Natural killer cell treated with Interleukin-12 subunit alpha and Interleukin-12 subunit beta and Interleukin-15 and Interleukin-18, amount 100 ng/mL, for 72 hours (primary cell): Measurements from ENCODE around the gene HTATIP2. TPM values are rescaled to one million over a fixed set of nuclear protein-coding genes. Genes with fewer than 3 reads are reported as not detected.

ENCODE experiments used
- total RNA-seq, 2 donors: library from RNA; stranded (reverse); gene quantifications; one replicate each; pipeline ENCODE4 v1.2.3, GENCODE V29; 2022

The HTATIP2 gene
- total RNA-seq, 2 donors from 2014 or later, result 25.7 to 27.7 TPM

Other genes with a start within 250 kb of the HTATIP2 start
- not detected for gene DBX1, start 203.2 kb upstream of the HTATIP2 start, total RNA-seq
- 10 to 100 TPM; 19.3 to 42.8 TPM for gene PRMT3, start 24.0 kb downstream of the HTATIP2 start, total RNA-seq
- not detected for gene SLC6A5, start 235.9 kb downstream of the HTATIP2 start, total RNA-seq